Measurements from ENCODE around the gene TMEM132D. TPM values are rescaled to one million over a fixed set of nuclear protein-coding genes. Genes with fewer than 3 reads are reported as not detected.

TMEM132D gene
- total RNA-seq, 2 donors from 2014 or later = not detected

- no peak for TF ChIP-seq CTCF (IDR thresholded peaks at IDR 0.05)
- H3K27me3 ChIP-seq = no peaks in the 10 kb centered on the region
- no peak for DNase-seq (ENCODE audit: low spot score)
- no peak overlapping the region for H3K4me3 ChIP-seq
- H3K4me1 ChIP-seq = no peaks in the 10 kb centered on the region
- no peak overlapping the region for H3K27ac ChIP-seq
- H3K36me3 ChIP-seq = no peaks in the 10 kb centered on the region
- H3K9me3 ChIP-seq = peaks cover 0 to 7% of the 10 kb centered on the region in 2 donors
Observed at GRCh38 chr12:129160282-129160681, 743.5 kb downstream of the TMEM132D start.

GRCh38 chr12:129152351-129153104 lies 751.3 kb downstream of the TMEM132D start:
- no peak for TF ChIP-seq CTCF (IDR thresholded peaks at IDR 0.05)
- Histone ChIP-seq H3K9me3 (no peaks in the 10 kb centered on the region), H3K4me3 (no peak overlapping the region), H3K27ac (no peak overlapping the region), H3K27me3 (no peaks in the 10 kb centered on the region), H3K36me3 (no peaks in the 10 kb centered on the region), H3K4me1 (no peaks in the 10 kb centered on the region)
- no peak for DNase-seq (ENCODE audit: low spot score)

GRCh38 chr12:129150721-129151120 lies 753.1 kb downstream of the TMEM132D start:
- Histone ChIP-seq H3K36me3 (no peaks in the 10 kb centered on the region), H3K4me3 (no peak overlapping the region), H3K4me1 (no peaks in the 10 kb centered on the region), H3K9me3 (no peaks in the 10 kb centered on the region), H3K27ac (no peak overlapping the region), H3K27me3 (no peaks in the 10 kb centered on the region)
- DNase-seq (ENCODE audit: low spot score) = no peak
- no peak for TF ChIP-seq CTCF (IDR thresholded peaks at IDR 0.05)

GRCh38 chr12:129145381-129145780 lies 758.4 kb downstream of the TMEM132D start:
- H3K27me3 ChIP-seq = no peaks in the 10 kb centered on the region
- DNase-seq (ENCODE audit: low spot score) = no peak
- H3K9me3 ChIP-seq = no peaks in the 10 kb centered on the region
- H3K27ac ChIP-seq = no peak overlapping the region
- TF ChIP-seq CTCF (IDR thresholded peaks at IDR 0.05) = no peak
- H3K4me1 ChIP-seq = no peaks in the 10 kb centered on the region
- H3K36me3 ChIP-seq = no peaks in the 10 kb centered on the region
- no peak overlapping the region for H3K4me3 ChIP-seq

GRCh38 chr12:129138776-129139175 lies 765.0 kb downstream of the TMEM132D start:
- H3K4me3 ChIP-seq = no peak overlapping the region
- H3K36me3 ChIP-seq = no peaks in the 10 kb centered on the region
- no peak for TF ChIP-seq CTCF (IDR thresholded peaks at IDR 0.05)
- no peaks in the 10 kb centered on the region for H3K9me3 ChIP-seq
- no peak overlapping the region for H3K27ac ChIP-seq
- no peaks in the 10 kb centered on the region for H3K27me3 ChIP-seq
- H3K4me1 ChIP-seq = no peaks in the 10 kb centered on the region
- DNase-seq (ENCODE audit: low spot score) = no peak
